Uterus (tissue), 4 donors: ENCODE data around the gene SLC9C2. TPM values are rescaled to one million over a fixed set of nuclear protein-coding genes. Genes with fewer than 3 reads are reported as not detected.
"Not testable (repeated sequence)": the region's sequence is repeated elsewhere in the genome, so short reads cannot be mapped to it uniquely, and the experiment has no call there.

Source experiments
- DNase-seq, 2 donors: peaks; one replicate each; pipeline ENCODE4 v3.0.0-alpha.2; 2019 to 2020
- H3K27ac ChIP-seq, 2 donors: fragments of 200-600 bp; sonication (generic); 1 replicate in 1 of 2; 2 replicates in 1 of 2; pipeline ENCODE4 v1.5.1; 2016 to 2018
- H3K27me3 ChIP-seq, 2 donors: fragments of 200-600 bp; sonication (generic); one replicate each; pipeline ENCODE4 v1.5.1; 2018 to 2019; ENCODE audit warnings: control low read depth in 1 of 2
- H3K36me3 ChIP-seq, 2 donors: fragments of 200-600 bp; sonication (generic); one replicate each; pipeline ENCODE4 v1.5.1; 2019; ENCODE audit warnings: control low read depth in 1 of 2
- H3K4me1 ChIP-seq, 2 donors: fragments of 200-600 bp; sonication (generic); one replicate each; pipeline ENCODE4 v1.5.1; 2018 to 2019; ENCODE audit warnings: control low read depth in 1 of 2
- H3K4me3 ChIP-seq, 2 donors: fragments of 200-600 bp; sonication (generic); 1 replicate in 1 of 2; 2 replicates in 1 of 2; pipeline ENCODE4 v1.5.1; 2018 to 2019; ENCODE audit warnings: mild to moderate bottlenecking in 1 of 2
- H3K9me3 ChIP-seq, 2 donors: fragments of 200-600 bp; sonication (generic); one replicate each; pipeline ENCODE4 v1.5.1; 2019; ENCODE audit warnings: control low read depth in 1 of 2
- POLR2A ChIP-seq, 2 donors: fragments of 450-650 bp; IDR thresholded peaks; one replicate each; pipeline ENCODE4 v1.6.1; 2016; ENCODE audit warnings: antibody characterized with exemption in 2 of 2, mild to moderate bottlenecking in 1 of 2, moderate library complexity in 1 of 2
- intact Hi-C: fragments of 100-400 bp; cut with DNase I; formaldehyde crosslinking; loops from one replicate; pipeline ENCODE4 v1.15.1; 2023; ENCODE audit warnings: low total_unique reads
- total RNA-seq, 4 donors: library from RNA; depleted of rRNA in 3 of 4; stranded (reverse); fragments of >200 nt in 3 of 4; gene quantifications; one replicate each; pipeline versions ENCODE4 v1.1.0 to v1.2.4, GENCODE V29; 2014 to 2023
- TF ChIP-seq, protein P1 (sequence below), 4 experiments: fragments of 200-600 bp in 2 of 4; fragments of 450-650 bp in 2 of 4; sonication (generic) in 2 of 4; IDR thresholded peaks; one replicate each; pipeline ENCODE4 v1.5.1; 2016 to 2019; ENCODE audit warnings: antibody characterized with exemption in 4 of 4, mild to moderate bottlenecking in 2 of 4, moderate library complexity in 1 of 4
- donor health status: DM: yes; HTN: yes; CAD: no.

SLC9C2 gene
- total RNA-seq, 4 donors from 2014 or later: 0.83 TPM; not detected in 3

DNA sequence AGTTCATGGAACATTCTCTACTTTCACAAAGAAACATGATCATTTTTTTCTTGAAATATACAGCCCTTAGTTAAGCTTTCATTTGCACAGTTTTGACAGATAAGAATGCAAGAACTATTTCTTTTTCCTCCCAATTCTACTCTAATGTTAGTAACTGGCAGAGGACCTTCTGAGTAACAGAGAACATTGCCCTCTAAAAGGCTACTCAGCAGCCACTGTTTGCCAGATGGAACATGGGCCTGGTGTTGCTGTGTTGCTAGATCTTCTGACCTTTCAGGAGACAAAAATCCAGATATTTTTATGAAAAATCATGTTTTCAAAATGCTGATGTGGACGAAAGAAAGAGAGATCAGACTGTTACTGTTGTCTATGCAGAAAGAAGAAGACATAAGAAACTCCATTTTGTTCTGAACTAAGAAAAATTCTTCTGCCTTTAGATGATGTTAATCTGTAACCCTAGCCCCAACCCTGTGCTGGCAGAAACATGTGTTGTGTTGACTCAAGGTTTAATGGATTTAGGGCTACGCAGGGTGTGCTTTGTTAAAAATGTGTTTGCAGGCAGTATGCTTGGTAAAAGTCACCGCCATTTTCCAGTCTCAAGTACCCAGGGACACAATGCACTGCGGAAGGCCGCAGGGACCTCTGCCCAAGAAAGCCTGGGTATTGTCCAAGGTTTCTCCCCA, 128.6 kb downstream of the SLC9C2 start:
- Histone ChIP-seq H3K27ac (peak overlapping the region; percentile 93 to 95), H3K9me3 (no peaks in the 10 kb centered on the region)
- intact Hi-C loops: no loop called here

DNA sequence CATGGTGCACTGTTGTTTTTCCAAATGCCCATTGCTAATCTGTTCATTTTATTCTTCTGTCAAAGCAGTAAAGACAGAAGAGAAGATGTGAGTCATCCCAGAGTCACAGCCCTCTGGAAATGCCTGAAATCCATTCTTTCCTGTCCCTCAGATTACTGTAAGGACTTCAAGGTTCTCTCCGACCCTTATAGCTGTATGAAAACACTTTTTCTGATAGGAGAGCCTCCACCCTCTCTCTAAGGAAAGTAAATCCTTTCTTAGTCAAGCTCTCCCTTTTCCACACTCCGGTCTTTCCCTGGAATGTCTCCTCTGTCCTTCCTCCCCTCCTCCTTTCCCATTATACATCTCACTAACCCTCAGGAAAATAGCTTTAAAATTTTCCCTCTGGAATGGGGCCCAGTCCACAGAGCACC, 129.3 kb downstream of the SLC9C2 start:
- TF ChIP-seq, protein P1, sequence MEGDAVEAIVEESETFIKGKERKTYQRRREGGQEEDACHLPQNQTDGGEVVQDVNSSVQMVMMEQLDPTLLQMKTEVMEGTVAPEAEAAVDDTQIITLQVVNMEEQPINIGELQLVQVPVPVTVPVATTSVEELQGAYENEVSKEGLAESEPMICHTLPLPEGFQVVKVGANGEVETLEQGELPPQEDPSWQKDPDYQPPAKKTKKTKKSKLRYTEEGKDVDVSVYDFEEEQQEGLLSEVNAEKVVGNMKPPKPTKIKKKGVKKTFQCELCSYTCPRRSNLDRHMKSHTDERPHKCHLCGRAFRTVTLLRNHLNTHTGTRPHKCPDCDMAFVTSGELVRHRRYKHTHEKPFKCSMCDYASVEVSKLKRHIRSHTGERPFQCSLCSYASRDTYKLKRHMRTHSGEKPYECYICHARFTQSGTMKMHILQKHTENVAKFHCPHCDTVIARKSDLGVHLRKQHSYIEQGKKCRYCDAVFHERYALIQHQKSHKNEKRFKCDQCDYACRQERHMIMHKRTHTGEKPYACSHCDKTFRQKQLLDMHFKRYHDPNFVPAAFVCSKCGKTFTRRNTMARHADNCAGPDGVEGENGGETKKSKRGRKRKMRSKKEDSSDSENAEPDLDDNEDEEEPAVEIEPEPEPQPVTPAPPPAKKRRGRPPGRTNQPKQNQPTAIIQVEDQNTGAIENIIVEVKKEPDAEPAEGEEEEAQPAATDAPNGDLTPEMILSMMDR (IDR thresholded peaks at IDR 0.05): no peak
- TF ChIP-seq POLR2A (IDR thresholded peaks at IDR 0.05): no peak
- Histone ChIP-seq H3K4me3 (no peak overlapping the region), H3K27ac (peak overlapping the region; percentile 93 to 95), H3K27me3 (no peaks in the 10 kb centered on the region), H3K36me3 (no peaks in the 10 kb centered on the region), H3K4me1 (no peaks in the 10 kb centered on the region), H3K9me3 (no peaks in the 10 kb centered on the region)
- no peak for DNase-seq
- intact Hi-C loops: no loop called here

More for the DNA sequence above, 128.6 kb downstream of the SLC9C2 start:
- Histone ChIP-seq H3K4me3 (no peak overlapping the region), H3K4me1 (peaks cover 0 to 5% of the 10 kb centered on the region in 2 donors), H3K36me3 (no peaks in the 10 kb centered on the region), H3K27me3 (no peaks in the 10 kb centered on the region)
- no peak for DNase-seq
- no peak for TF ChIP-seq POLR2A (IDR thresholded peaks at IDR 0.05)

DNA sequence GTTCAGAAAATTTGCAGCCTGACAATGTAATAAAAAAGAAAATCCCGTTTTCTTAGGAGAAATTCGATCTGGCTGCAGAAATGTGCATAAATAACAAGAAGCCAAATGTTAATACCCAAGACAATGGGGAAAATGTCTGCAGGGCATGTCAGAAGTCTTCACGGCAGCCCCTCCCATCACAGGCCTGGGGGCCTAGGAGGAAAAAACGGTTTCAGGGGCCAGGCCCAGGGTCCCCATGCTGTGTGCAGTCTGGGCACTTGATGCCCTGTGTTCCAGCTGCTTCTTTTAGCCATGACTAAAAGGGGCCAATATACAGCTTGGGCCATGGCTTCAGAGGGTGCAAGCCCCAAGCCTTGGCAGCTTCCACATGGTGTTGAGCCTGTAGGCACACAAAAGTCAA, 132.3 kb downstream of the SLC9C2 start:
- H3K27ac ChIP-seq: no peak overlapping the region
- no peaks in the 10 kb centered on the region for H3K9me3 ChIP-seq
- H3K4me3 ChIP-seq: no peak overlapping the region
- intact Hi-C loops: no loop called here
- TF ChIP-seq, protein P1 (IDR thresholded peaks at IDR 0.05): no peak
- TF ChIP-seq POLR2A (IDR thresholded peaks at IDR 0.05): no peak
- no peaks in the 10 kb centered on the region for H3K27me3 ChIP-seq
- H3K4me1 ChIP-seq: no peaks in the 10 kb centered on the region
- H3K36me3 ChIP-seq: no peaks in the 10 kb centered on the region
- no peak for DNase-seq

DNA sequence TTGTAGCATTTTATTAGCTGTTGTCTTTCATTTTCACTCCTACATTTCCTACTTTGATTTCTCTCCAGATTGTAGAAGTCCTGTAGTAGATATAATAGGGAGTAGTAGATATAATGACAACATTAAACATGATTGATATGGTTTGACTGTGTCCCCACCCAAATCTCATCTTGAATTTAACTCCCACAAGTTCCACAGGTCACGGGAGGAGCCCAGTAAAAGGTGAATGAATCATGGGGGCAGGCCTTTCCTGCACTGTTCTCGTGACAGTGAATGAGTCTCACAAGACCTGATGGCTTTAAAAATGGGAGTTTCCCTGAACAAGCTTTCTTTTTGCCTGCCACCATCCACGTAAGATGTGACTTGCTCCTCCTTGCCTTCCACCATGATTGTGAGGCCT, 133.2 kb downstream of the SLC9C2 start:
- Histone ChIP-seq H3K9me3 (no peaks in the 10 kb centered on the region), H3K4me1 (no peaks in the 10 kb centered on the region), H3K36me3 (no peaks in the 10 kb centered on the region), H3K27me3 (no peaks in the 10 kb centered on the region), H3K27ac (no peak overlapping the region), H3K4me3 (no peak overlapping the region)
- TF ChIP-seq, protein P1 (IDR thresholded peaks at IDR 0.05): no peak
- TF ChIP-seq POLR2A (IDR thresholded peaks at IDR 0.05): no peak
- no peak for DNase-seq
- intact Hi-C loops: no loop called here

DNA sequence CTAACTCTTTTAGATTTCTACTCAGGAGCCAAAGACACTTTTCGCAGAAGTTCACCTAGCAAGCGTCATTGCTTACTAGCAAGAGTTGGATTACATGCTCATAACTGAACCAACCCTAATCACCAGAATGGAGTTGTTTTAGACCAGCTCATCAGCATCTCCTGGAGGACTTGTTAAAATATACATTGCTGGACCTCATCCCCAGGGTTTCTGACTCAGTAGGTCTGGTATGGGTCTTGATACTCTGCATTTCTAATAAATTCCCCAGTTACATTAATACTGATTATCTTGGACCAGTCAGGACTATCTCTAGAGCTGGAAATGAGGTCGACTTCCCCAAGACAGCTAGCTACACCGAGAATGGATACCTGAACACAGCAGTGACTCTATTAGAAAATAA, 135.4 kb downstream of the SLC9C2 start:
- H3K36me3 ChIP-seq: no peaks in the 10 kb centered on the region
- no peaks in the 10 kb centered on the region for H3K27me3 ChIP-seq
- H3K4me3 ChIP-seq: no peak overlapping the region
- no peaks in the 10 kb centered on the region for H3K9me3 ChIP-seq
- no peak for TF ChIP-seq POLR2A (IDR thresholded peaks at IDR 0.05)
- TF ChIP-seq, protein P1 (IDR thresholded peaks at IDR 0.05): no peak
- no peak for DNase-seq
- H3K4me1 ChIP-seq: no peaks in the 10 kb centered on the region
- no peak overlapping the region for H3K27ac ChIP-seq
- intact Hi-C loops: no loop called here

DNA sequence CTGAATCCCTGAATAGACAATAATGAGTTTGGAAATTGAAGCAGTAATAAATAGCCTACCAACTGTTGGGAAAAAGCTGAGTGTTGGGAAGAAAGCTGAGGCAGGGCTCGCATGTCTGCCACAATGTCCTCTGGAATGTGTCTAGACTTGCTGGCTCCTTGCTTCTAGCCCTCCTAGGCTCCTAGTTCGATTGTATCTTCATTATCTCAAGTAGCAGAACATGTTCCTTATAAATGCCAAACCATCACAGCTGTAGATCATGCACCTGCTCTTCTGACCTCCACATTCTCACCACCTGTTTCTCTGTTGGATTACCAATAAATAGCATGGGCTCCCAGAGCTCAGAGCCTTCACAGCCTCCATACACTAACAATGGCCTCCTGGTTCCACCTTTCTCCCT, 138.7 kb downstream of the SLC9C2 start:
- intact Hi-C loops, H3K27ac ChIP-seq, H3K4me3 ChIP-seq, H3K4me1 ChIP-seq, DNase-seq, H3K27me3 ChIP-seq, H3K36me3 ChIP-seq, H3K9me3 ChIP-seq: not testable (repeated sequence)

DNA sequence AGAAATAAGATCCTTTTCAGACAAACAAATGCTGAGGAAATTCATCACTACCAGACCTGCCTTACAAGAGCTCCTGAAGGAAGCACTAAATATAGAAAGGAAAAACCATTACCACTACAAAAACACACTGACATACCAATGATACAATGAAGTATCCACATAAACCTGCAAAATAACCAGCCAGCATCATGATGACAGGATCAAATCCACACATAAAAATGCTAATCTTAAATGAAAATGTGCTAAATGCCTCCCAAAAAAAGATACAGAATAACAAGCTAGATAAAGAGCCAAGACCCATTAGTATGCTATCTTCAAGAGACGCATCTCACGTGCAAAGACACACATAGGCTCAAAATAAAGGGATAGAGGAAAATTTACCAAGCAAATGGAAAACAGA, 140.2 kb downstream of the SLC9C2 start:
- H3K4me1 ChIP-seq, H3K4me3 ChIP-seq, intact Hi-C loops, H3K36me3 ChIP-seq, H3K27me3 ChIP-seq, H3K27ac ChIP-seq, H3K9me3 ChIP-seq, DNase-seq: not testable (repeated sequence)
